ENCODE data around the gene USH2A.

GRCh38 chr1:216173376-216173995, 249.8 kb downstream of the USH2A start:
- TF ChIP-seq CTCF (IDR thresholded peaks at IDR 0.05) (no peak), POLR2A (IDR thresholded peaks at IDR 0.05; ENCODE audit: low read length) (no peak), EHMT2 (IDR thresholded peaks at IDR 0.05; ENCODE audit: low read depth) (no peak), CHD2 (IDR thresholded peaks at IDR 0.05; ENCODE audit: low read length, partially characterized antibody) (no peak), EP300 (IDR thresholded peaks at IDR 0.05) (no peak), RCOR1 (IDR thresholded peaks at IDR 0.05; ENCODE audit: low read depth, low read length) (no peak), NR3C1 (IDR thresholded peaks at IDR 0.05) (no peak), BCL3 (IDR thresholded peaks at IDR 0.05) (no peak), ELK1 (IDR thresholded peaks at IDR 0.05; ENCODE audit: low read depth, low read length) (no peak), MAX (IDR thresholded peaks at IDR 0.05) (no peak), CBX8 (IDR thresholded peaks at IDR 0.05) (no peak), RAD21 (conservative IDR thresholded peaks at IDR 0.05 in 1 of 2, IDR thresholded peaks at IDR 0.05 in 1 of 2) (no peak), FOSL2 (IDR thresholded peaks at IDR 0.05) (no peak), FOSL2 (CRISPR knock-in tag; IDR thresholded peaks at IDR 0.05) (no peak)
